OCI-LY1 (cell line): ENCODE measurements around the gene CLEC16A.
A peak's percentile ranks its signal among the peaks of the same experiment; 100 is the strongest.

ENCODE experiments used
- CTCF ChIP-seq: fragments of 200-600 bp; sonication (generic), shearing (Covaris generic); IDR thresholded peaks from 2 replicates; pipeline ENCODE4 v1.5.1; 2017; ENCODE audit warnings: mild to moderate bottlenecking, antibody characterized with exemption, low read length, moderate library complexity, mixed read lengths
- EZH2 ChIP-seq: fragments of 200-600 bp; sonication (generic), shearing (Covaris generic); IDR thresholded peaks from 2 replicates; pipeline ENCODE4 v1.8.0; 2017; ENCODE audit warnings: borderline replicate concordance, mixed run types, mild to moderate bottlenecking, antibody characterized with exemption, low read length, moderate library complexity, mixed read lengths

DNA sequence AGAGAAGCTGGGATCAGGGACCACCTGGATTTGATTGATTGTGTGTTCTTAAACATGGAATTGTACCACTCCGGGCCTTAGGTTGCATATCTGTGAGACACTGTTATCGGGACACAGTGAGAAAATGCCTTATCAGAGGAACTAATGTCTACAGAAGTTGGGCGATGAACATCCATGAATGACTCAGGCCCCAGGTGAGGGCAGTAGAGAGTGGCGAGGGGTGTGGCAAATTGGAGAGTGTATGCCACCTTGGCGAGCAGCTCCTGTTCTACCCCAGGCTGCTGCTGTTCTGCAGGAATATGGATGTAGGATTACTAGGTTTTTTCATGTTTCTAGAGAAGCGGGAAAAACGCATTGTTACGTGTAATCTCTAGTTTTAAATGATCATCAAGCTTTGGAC, 38.8 kb downstream of the CLEC16A start:
- TF ChIP-seq CTCF: peak; percentile 65
- TF ChIP-seq EZH2: no peak
